ENCODE measurements around the gene IFNA21.
"Not testable (repeated sequence)": the region's sequence is repeated elsewhere in the genome, so short reads cannot be mapped to it uniquely, and the experiment has no call there.

The IFNA21 gene

DNA sequence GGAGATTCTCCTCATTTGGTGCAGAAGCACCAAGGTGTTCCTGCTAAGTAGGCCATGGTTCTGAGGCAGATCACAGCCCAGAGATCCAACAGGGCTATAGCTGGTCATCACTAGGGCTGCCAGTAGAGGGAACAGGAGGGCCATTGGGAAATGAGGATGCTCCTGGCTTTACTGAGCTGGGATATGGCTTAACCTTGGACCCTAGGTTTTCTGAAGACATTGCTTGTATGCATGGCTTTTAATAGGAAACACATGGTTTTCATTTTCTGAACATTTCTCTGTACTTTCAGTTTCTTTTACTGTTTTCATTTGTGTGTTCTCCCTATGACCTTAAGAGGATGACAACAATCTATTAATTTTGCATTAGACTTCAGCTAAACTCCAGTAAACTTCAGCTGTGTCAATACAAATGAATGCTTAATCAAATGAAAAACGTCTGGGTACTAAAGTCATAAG is 25.0 kb downstream of the IFNA21 start, which contains the start of gene IFNW1:
Gene IFNW1, minus strand, starts transcription at position 406 of the 456 bp plus-strand sequence. Its CDS starts 262 bp downstream, at position 144.
- no peak for DNase-seq (ENCODE audit: low read depth)

DNA sequence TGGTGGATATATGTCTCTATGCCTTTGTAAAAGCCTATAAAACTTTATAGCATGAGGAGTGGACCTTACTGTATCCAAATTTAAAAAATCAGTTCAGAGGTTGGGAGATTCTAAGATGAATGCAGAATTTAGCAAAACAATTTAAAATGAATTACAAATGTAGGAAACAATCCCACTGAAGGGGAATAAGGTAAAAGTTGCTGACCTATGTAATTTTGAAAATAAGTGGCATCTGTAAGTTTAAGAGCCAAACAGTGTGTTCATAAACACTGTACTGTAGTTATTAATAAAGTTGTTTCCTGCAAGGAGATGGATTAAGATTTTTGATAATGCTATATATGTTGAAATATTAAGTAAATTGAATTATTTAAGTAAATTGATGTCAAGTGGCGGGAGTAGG is 29.4 kb downstream of the IFNA21 start:
- no peak for DNase-seq (ENCODE audit: low read depth)

DNA sequence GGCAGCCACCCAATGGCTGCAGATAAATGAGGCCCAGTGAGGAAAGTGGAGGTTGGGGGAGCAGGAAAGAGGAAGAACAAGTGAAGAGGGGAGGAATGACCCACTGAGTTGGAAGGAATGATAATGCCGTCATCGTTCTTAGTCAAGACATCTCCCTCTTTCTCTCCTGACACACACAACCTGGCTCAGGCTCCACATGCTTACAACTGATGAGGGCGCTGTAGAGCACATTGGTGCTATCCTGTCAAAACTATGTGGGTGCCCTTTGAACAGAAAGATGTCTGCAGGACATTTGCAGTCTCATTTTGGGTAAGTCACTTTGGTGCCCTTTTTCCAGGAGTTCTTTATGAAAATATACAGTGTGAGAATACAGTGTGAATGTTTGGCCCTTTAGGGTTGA is 30.7 kb downstream of the IFNA21 start:
- DNase-seq (ENCODE audit: low read depth) = no peak

DNA sequence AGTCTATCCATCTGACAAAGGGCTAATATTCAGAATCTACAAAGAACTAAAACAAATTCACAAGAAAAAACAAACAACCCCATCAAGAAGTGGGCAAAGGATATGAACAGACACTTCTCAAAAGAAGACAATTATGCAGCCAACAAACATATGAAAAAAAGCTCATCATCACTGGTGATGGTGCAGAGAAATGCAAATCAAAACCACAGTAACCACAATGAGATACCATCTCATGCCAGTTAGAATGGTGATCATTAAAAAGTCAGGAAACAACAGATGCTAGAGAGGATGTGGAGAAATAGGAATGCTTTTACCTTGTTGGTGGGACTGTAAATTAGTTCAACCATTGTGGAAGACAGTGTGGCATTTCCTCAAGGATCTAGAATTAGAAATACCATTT is 38.3 kb downstream of the IFNA21 start:
- DNase-seq (ENCODE audit: low read depth) = not testable (repeated sequence)

DNA sequence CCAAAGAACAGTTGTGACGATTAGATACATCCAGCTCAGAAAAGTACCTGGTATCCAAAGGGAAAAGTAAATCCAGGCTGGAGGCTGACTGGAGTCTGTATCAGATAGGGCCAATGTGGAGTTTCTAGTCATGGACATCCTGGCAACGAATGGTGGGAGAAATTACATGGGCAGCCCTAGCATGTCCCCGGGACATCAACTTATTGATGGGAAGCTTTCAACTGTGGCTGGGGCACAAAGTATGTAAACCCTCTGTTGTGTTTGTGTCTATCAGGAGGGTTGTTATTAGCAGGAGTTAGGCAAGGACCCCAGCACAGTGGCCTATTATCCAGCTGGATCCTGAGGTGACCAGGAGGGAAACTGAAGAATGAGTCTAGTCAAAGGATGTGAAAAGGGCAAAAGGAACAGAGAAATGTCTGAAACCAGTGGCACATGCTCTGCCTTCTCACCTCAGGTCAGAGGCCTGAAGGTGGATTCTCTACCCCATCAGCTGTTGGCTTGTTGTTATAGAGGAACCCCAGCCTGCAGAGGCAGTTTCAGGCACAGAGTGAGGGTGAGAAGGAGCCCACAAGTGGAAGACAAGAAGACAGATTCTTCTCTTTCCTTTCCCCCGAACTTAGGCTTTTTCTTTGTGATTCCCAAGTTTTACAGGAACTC is 44.7 kb downstream of the IFNA21 start:
- DNase-seq (ENCODE audit: low read depth) = no peak

DNA sequence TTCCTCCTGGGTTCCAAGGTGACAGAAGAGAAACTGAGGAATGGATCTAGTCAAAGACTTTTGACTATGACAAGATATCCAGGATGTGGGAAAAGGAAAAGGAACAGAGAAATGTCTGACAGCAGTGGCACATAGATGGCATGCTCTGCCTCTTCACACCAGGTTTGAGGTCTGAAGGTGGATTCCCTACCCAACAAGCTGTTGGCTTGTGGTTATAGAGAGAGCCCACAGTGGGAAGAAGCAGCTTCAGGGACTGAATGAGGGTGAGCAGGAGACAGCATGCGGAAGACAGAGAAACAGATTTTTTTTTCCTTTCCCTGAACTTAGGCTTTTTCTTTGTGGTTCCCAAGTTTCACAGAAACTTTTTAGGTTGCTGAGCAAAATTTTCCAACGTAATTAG is 45.4 kb downstream of the IFNA21 start:
- DNase-seq (ENCODE audit: low read depth) = no peak

DNA sequence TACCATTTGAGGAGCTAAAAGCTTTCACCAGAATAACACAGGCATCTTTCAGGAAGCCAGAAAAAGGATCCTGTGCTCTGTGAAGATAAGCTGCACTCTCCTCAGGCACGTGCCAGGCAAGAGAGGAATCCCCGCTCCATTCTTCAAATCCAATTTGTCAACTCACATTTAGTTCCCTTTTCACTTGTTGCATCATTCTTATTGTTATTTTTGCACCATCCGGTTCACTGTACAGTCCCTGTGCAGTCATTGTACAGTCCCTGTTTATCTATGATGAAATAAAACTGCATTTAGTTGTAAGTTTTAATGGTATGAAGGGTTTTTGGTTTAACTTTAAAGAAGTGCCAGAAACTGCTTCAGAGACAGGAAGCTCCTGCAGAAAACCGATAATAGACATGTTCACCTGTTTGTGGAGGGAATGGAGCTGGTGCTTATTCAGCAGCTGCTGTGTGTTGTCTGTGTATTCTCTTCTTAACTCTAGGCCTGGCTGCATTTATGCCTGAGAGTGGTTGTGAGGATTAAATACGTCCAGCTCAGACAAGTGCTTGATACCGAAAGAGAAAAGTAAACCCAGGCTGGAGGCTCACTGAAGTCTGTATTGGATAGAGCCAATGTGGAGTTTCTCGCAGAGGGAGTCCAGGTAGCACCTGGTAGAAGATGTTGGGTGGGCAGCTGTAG is 47.2 kb downstream of the IFNA21 start:
- no peak for DNase-seq (ENCODE audit: low read depth)
